ENCODE results near the gene WDR82. TPM values are rescaled to one million over a fixed set of nuclear protein-coding genes. Genes with fewer than 3 reads are reported as not detected.

Gene WDR82
- total RNA-seq, 3 donors from 2014 or later (not counting 1 experiment from before 2014, with no cell fraction given) = 108 to 131 (median 109) TPM

- peak within 1 kb of the TSS; percentile 59 for H3K27ac ChIP-seq (ENCODE audit: low read length)
- peaks cover 31% of the 10 kb centered on the region for H3K36me3 ChIP-seq (ENCODE audit: control insufficient read depth, insufficient read depth, low read length)
- TF ChIP-seq CTCF (IDR thresholded peaks at IDR 0.05) = no peak
- H3K27me3 ChIP-seq (ENCODE audit: control insufficient read depth, insufficient read depth, low read length) = no peaks in the 10 kb centered on the region
- Mint-ChIP-seq H3K9me3 (no peaks in the 10 kb centered on the region), H3K27me3 (ENCODE audit: low read depth in 2 of 2) (no peaks in the 10 kb centered on the region), H3K27ac (peak within 1 kb of the TSS; percentile 56 to 81), H3K4me1 (peaks cover 0 to 18% of the 10 kb centered on the region in 2 donors), H3K36me3 (no peaks in the 10 kb centered on the region), H3K4me3 (no peak within 1 kb of the TSS)
- ATAC-seq (peak in 2 of 3 donors; percentile 42 to 46), DNase-seq (peak in 1 of 2 donors; percentile 45)
- intact Hi-C loops (cut with micrococcal nuclease) = no loop called here
- H3K4me1 ChIP-seq (ENCODE audit: control insufficient read depth, insufficient read depth, low read length) = peaks cover 41% of the 10 kb centered on the region
- H3K9me3 ChIP-seq (ENCODE audit: control insufficient read depth, insufficient read depth, low read length) = no peaks in the 10 kb centered on the region
- WGBS (ENCODE audit: insufficient coverage) = 33% methylated on average over 7 of the region's 9 CpGs
- peak within 1 kb of the TSS; percentile 35 for H3K4me3 ChIP-seq (ENCODE audit: low read length)
Measured at GRCh38 chr3:52225452-52226228, 52.8 kb downstream of the WDR82 start, which contains the start of gene TLR9. Gene TLR9 (minus strand): TSS chr3:52225645. CDS start chr3:52225529, 116 bp downstream.

- no peak overlapping the region for H3K27ac ChIP-seq (ENCODE audit: low read length)
- Mint-ChIP-seq H3K27ac (peak overlapping the region in 1 of 2 donors; percentile 33), H3K4me3 (no peak overlapping the region), H3K27me3 (ENCODE audit: low read depth in 2 of 2) (no peaks in the 10 kb centered on the region), H3K36me3 (no peaks in the 10 kb centered on the region), H3K9me3 (no peaks in the 10 kb centered on the region), H3K4me1 (peaks cover 16 to 27% of the 10 kb centered on the region in 2 donors)
- DNase-seq (peak in 1 of 2 donors; percentile 7), ATAC-seq (no peak)
- H3K9me3 ChIP-seq (ENCODE audit: control insufficient read depth, insufficient read depth, low read length) = no peaks in the 10 kb centered on the region
- H3K4me3 ChIP-seq (ENCODE audit: low read length) = peak overlapping the region; percentile 35
- H3K4me1 ChIP-seq (ENCODE audit: control insufficient read depth, insufficient read depth, low read length) = peaks cover 60% of the 10 kb centered on the region
- no peaks in the 10 kb centered on the region for H3K27me3 ChIP-seq (ENCODE audit: control insufficient read depth, insufficient read depth, low read length)
- H3K36me3 ChIP-seq (ENCODE audit: control insufficient read depth, insufficient read depth, low read length) = peaks cover 12% of the 10 kb centered on the region
- 93% methylated on average over 29 of the region's 32 CpGs for WGBS (ENCODE audit: insufficient coverage)
- no peak for TF ChIP-seq CTCF (IDR thresholded peaks at IDR 0.05)
- intact Hi-C loops (cut with micrococcal nuclease) = loop anchor here (5.0 kb wide), 1 partner anchor 224 kb away; the partner anchor contains the start of gene SEMA3G
Measured at GRCh38 chr3:52223449-52224408, 54.7 kb downstream of the WDR82 start.

- 93% methylated on average over 41 of the region's 41 CpGs for WGBS (ENCODE audit: insufficient coverage)
- ATAC-seq = no peak
- Histone ChIP-seq H3K27me3 (ENCODE audit: control insufficient read depth, insufficient read depth, low read length) (no peaks in the 10 kb centered on the region), H3K4me1 (ENCODE audit: control insufficient read depth, insufficient read depth, low read length) (peaks cover 71% of the 10 kb centered on the region), H3K27ac (ENCODE audit: low read length) (no peak overlapping the region), H3K36me3 (ENCODE audit: control insufficient read depth, insufficient read depth, low read length) (peaks cover under 1% of the 10 kb centered on the region), H3K4me3 (ENCODE audit: low read length) (no peak overlapping the region), H3K9me3 (ENCODE audit: control insufficient read depth, insufficient read depth, low read length) (no peaks in the 10 kb centered on the region)
- Mint-ChIP-seq H3K27me3 (ENCODE audit: low read depth in 2 of 2) (no peaks in the 10 kb centered on the region), H3K27ac (no peak overlapping the region), H3K4me1 (peaks cover 28 to 38% of the 10 kb centered on the region in 2 donors), H3K9me3 (no peaks in the 10 kb centered on the region), H3K36me3 (no peaks in the 10 kb centered on the region), H3K4me3 (no peak overlapping the region)
- intact Hi-C loops (cut with micrococcal nuclease) = loop anchor here (5.0 kb wide), 1 partner anchor 225 kb away; the partner anchor contains the start of gene SEMA3G
- TF ChIP-seq CTCF (IDR thresholded peaks at IDR 0.05) = no peak
- no peak for DNase-seq
Measured at GRCh38 chr3:52222319-52223221, 55.9 kb downstream of the WDR82 start.

All from natural killer cell (primary cell).